Measurements from ENCODE around the gene EPB41L5. TPM values are rescaled to one million over a fixed set of nuclear protein-coding genes. Genes with fewer than 3 reads are reported as not detected.

Gene EPB41L5
- total and polyA plus RNA-seq, 4 donors = 19.7 to 88.4 (median 30.3) TPM

DNA sequence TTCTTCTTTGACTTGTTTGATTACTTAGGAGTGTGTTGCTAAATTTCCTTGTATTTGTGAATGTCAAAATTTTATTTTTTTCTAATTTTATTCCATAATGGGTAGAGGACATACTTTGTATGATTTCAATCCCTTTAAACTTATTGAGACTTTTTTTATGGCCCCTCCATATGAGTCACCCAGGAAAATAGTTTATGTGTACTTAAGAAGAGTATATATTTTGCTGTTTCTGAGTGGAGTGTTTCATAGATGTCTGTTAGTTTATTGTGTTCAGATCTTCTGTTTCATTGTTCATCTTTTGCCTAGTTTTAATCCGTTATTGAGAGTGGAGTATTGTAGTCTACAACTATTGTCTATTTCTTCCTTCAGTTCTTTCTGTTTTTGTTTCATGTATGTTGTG is 81.9 kb downstream of the EPB41L5 start (continued):
- no peak for TF ChIP-seq CTCF (IDR thresholded peaks at IDR 0.05; ENCODE audit: low read depth, low read length, missing input control)

GRCh38 chr2:120100627-120101026 is 87.8 kb downstream of the EPB41L5 start:
- H3K4me3 ChIP-seq (ENCODE audit: low read depth in 1 of 3, low read length in 3 of 3) = no peak overlapping the region
- H3K36me3 ChIP-seq (ENCODE audit: control insufficient read depth in 4 of 4, insufficient read depth in 3 of 4, low read depth in 1 of 4, low read length in 3 of 4) = peaks cover 0 to 39% (median 15%) of the 10 kb centered on the region in 4 donors
- no peak for TF ChIP-seq GABPA (IDR thresholded peaks at IDR 0.05 in 1 of 2, conservative IDR thresholded peaks at IDR 0.05 in 1 of 2)
- TF ChIP-seq TAF1 (conservative IDR thresholded peaks at IDR 0.05) = no peak
- TF ChIP-seq, protein P1, sequence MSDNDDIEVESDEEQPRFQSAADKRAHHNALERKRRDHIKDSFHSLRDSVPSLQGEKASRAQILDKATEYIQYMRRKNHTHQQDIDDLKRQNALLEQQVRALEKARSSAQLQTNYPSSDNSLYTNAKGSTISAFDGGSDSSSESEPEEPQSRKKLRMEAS (IDR thresholded peaks at IDR 0.05) = no peak
- no peak for TF ChIP-seq REST (IDR thresholded peaks at IDR 0.05)
- TF ChIP-seq NR2F2 (IDR thresholded peaks at IDR 0.05) = no peak
- no peak for TF ChIP-seq RAD21 (IDR thresholded peaks at IDR 0.05)
- no peak for TF ChIP-seq YY1 (IDR thresholded peaks at IDR 0.05)
- TF ChIP-seq JUND (IDR thresholded peaks at IDR 0.05) = no peak
- TF ChIP-seq HNF4A (conservative IDR thresholded peaks at IDR 0.05) = no peak
- TF ChIP-seq RXRA (IDR thresholded peaks at IDR 0.05) = no peak
- no peak for TF ChIP-seq FOXA1 (IDR thresholded peaks at IDR 0.05)
- no peak for TF ChIP-seq ATF3 (IDR thresholded peaks at IDR 0.05)
- TF ChIP-seq, protein P2, sequence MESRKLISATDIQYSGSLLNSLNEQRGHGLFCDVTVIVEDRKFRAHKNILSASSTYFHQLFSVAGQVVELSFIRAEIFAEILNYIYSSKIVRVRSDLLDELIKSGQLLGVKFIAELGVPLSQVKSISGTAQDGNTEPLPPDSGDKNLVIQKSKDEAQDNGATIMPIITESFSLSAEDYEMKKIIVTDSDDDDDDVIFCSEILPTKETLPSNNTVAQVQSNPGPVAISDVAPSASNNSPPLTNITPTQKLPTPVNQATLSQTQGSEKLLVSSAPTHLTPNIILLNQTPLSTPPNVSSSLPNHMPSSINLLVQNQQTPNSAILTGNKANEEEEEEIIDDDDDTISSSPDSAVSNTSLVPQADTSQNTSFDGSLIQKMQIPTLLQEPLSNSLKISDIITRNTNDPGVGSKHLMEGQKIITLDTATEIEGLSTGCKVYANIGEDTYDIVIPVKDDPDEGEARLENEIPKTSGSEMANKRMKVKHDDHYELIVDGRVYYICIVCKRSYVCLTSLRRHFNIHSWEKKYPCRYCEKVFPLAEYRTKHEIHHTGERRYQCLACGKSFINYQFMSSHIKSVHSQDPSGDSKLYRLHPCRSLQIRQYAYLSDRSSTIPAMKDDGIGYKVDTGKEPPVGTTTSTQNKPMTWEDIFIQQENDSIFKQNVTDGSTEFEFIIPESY (IDR thresholded peaks at IDR 0.05) = no peak
- TF ChIP-seq HNF4G (IDR thresholded peaks at IDR 0.05) = no peak
- no peak for TF ChIP-seq FOXA2 (IDR thresholded peaks at IDR 0.05)
- H3K27ac ChIP-seq (ENCODE audit: low read depth in 1 of 2, low read length in 2 of 2) = no peak overlapping the region
- H3K4me1 ChIP-seq (ENCODE audit: control insufficient read depth in 4 of 4, insufficient read depth in 4 of 4, low read length in 3 of 4) = no peaks in the 10 kb centered on the region
- no peaks in the 10 kb centered on the region for H3K9me3 ChIP-seq (ENCODE audit: control insufficient read depth in 4 of 4, low read length in 3 of 4)
- DNase-seq (ENCODE audit: low spot score) = no peak
- no peaks in the 10 kb centered on the region for H3K27me3 ChIP-seq (ENCODE audit: control insufficient read depth in 4 of 4, insufficient read depth in 4 of 4, low read length in 3 of 4)
- 81% methylated on average over 1 of the region's 1 CpG for WGBS
- no peak overlapping the region for H3K9ac ChIP-seq (ENCODE audit: low read depth in 1 of 2, low read length in 2 of 2)

All from liver (tissue), 9 donors.